Left lung (tissue), 10 donors: ENCODE results near the gene RNF112. TPM values are rescaled to one million over a fixed set of nuclear protein-coding genes. Genes with fewer than 3 reads are reported as not detected.

Experiments
- ATAC-seq: fragments of 200-7000 bp; cut with Tn5 transposase; one replicate; pipeline ENCODE4 v1.9.1; 2020; ENCODE audit warnings: moderate library complexity
- DNase-seq, 4 donors: peaks; one replicate each; pipeline ENCODE4 v3.0.0-alpha.2; 2013 to 2020
- H3K27ac ChIP-seq, 2 donors: fragments of 200-600 bp; sonication (generic) in 1 of 2; one replicate each; pipeline versions ENCODE4 v1.5.0 to v1.8.0; 2020 to 2021
- H3K27me3 ChIP-seq, 2 donors: fragments of 200-600 bp; sonication (generic) in 1 of 2; one replicate each; pipeline versions ENCODE4 v1.5.0 to v1.8.0; 2020 to 2021
- H3K36me3 ChIP-seq, 2 donors: fragments of 200-600 bp; sonication (generic) in 1 of 2; one replicate each; pipeline versions ENCODE4 v1.5.0 to v1.8.0; 2020 to 2021
- H3K4me1 ChIP-seq, 2 donors: fragments of 200-600 bp; one replicate each; pipeline ENCODE4 v1.8.0; 2021
- H3K4me3 ChIP-seq, 2 donors: fragments of 200-600 bp; sonication (generic) in 1 of 2; one replicate each; pipeline versions ENCODE4 v1.5.0 to v1.8.0; 2020 to 2021; ENCODE audit warnings: mild to moderate bottlenecking in 1 of 2
- H3K9me3 ChIP-seq, 2 donors: fragments of 200-600 bp; sonication (generic) in 1 of 2; one replicate each; pipeline versions ENCODE4 v1.5.0 to v1.8.0; 2020 to 2021
- CTCF ChIP-seq, 2 donors: fragments of 200-600 bp; sonication (generic) in 1 of 2; IDR thresholded peaks; one replicate each; pipeline versions ENCODE4 v1.5.0 to v1.8.0; 2021; ENCODE audit warnings: antibody characterized with exemption in 2 of 2
- intact Hi-C, 2 donors: fragments of 100-400 bp; cut with DNase I; formaldehyde crosslinking; loops; one replicate each; pipeline versions ENCODE4 v1.11.2 to v1.14.2; 2022
- polyA plus RNA-seq, 6 donors: library from polyadenylated mRNA; unstranded; fragments of 120-200 nt; gene quantifications; one replicate each; pipeline ENCODE4 v1.2.1, GENCODE V29; 2013; ENCODE audit not compliant: insufficient read length in 6 of 6
- total RNA-seq, 2 donors: library from RNA; stranded (reverse); fragmentation: NEBNext Ultra II Directional; extraction: Animal tissue kit (Norgen Biotek cat#: 25700); gene quantifications; one replicate each; pipeline ENCODE4 v1.2.1, GENCODE V29; 2021
- donor health status: DM: no; HTN: yes; CAD: no.
- donor health status: DM: no; HTN: no; CAD: no.

RNF112 gene
- total and polyA plus RNA-seq, 8 donors: 2.1 to 5.0 (median 3.6) TPM

DNA sequence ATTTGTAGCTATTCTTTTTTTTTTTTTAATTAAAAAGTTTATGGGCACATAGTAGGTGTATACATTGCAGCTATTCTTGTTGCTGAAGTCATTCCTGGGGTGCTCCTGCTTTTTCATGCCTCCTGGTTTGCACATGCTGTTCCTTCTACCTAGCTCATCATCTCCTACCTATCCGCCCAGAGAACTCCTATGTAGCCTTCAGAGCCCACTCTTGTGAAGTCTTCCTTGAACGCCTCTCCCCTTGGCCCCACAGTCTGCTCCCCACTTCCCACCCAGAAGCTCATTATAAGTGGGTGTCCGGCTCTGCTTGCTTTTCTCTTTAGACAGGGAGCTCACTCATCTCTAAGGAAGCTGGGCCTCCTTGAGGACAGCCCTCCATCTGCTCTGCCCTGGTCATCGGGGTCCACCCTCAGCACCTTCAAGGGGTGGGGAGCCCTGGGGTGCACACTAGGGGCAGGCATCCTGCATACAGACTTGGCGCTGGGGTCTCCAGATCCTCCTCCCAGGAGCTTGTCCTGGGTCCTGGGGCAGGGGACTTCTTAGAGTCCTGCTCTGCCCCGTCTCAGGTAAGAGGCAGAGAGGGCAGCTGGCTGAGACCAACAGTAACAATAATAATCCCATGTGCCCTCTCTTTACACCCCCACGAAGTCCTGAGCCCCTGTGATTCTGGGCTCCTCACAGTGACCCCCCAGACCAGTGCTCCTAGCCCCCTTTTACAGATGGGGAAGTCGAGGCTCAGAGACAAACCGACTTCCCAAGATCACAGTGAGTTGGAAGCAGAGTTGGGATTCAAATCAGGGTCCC lies 45.0 kb upstream of the RNF112 start:
- intact Hi-C loops: loop anchor here in 1 of 2 donors (5.0 kb wide), 1 partner anchor 81 kb away; no protein-coding TSS in a partner anchor
- Histone ChIP-seq H3K4me3 (no peak overlapping the region), H3K36me3 (no peaks in the 10 kb centered on the region), H3K27me3 (peaks cover 0 to 18% of the 10 kb centered on the region in 2 donors), H3K4me1 (peaks cover 0 to 36% of the 10 kb centered on the region in 2 donors), H3K9me3 (no peaks in the 10 kb centered on the region), H3K27ac (no peak overlapping the region)
- DNase-seq (peak in 1 of 4 donors; percentile 21), ATAC-seq (no peak)
- no peak for TF ChIP-seq CTCF (IDR thresholded peaks at IDR 0.05)

DNA sequence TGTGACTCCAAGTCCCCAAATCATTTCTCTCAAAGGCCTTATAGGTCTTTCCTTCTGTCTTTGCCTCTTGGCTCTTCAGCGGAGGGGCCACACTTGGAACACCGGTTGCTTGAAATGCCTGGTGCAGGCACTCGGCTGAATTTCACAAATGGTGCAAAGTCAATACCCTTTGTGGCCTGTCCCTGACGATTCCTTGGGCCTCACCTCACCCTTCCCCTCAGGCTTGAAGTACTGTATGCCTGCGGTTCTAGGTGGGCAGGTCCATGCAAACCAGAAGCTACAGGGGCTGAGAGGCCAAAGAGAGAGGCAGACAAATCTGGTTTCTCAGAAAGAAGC lies 44.4 kb upstream of the RNF112 start:
- H3K9me3 ChIP-seq: no peaks in the 10 kb centered on the region
- H3K27me3 ChIP-seq: peaks cover 0 to 18% of the 10 kb centered on the region in 2 donors
- intact Hi-C loops: loop anchor here in 1 of 2 donors (5.0 kb wide), 1 partner anchor 81 kb away; no protein-coding TSS in a partner anchor
- peak in 1 of 4 donors; percentile 17 for DNase-seq
- TF ChIP-seq CTCF (IDR thresholded peaks at IDR 0.05): no peak
- peaks cover 0 to 39% of the 10 kb centered on the region in 2 donors for H3K4me1 ChIP-seq
- ATAC-seq: no peak
- no peaks in the 10 kb centered on the region for H3K36me3 ChIP-seq
- no peak overlapping the region for H3K4me3 ChIP-seq
- H3K27ac ChIP-seq: no peak overlapping the region

DNA sequence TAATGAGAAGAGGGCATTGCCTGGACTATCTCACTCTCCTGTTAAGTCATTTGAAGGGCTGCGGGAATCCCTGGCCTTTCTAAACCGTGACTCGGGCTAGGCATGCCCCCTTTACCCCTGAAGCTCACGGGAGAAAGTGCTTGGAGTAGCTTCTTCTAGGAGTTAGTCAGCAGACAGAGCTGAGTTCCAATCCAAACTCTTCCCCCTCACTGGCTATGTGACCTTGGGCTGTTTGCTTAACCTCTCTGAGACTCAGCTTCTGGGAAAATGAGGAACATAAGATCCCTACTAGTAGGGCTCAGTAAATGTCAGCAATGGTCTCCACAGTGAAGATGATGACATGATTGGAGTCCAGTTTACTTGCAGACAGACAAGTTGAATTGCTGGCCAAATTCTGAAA lies 42.8 kb upstream of the RNF112 start:
- Histone ChIP-seq H3K27ac (no peak overlapping the region), H3K4me1 (peaks cover 0 to 37% of the 10 kb centered on the region in 2 donors), H3K9me3 (no peaks in the 10 kb centered on the region), H3K4me3 (no peak overlapping the region), H3K36me3 (no peaks in the 10 kb centered on the region), H3K27me3 (peaks cover 0 to 14% of the 10 kb centered on the region in 2 donors)
- intact Hi-C loops: loop anchor here in 1 of 2 donors (5.0 kb wide), 1 partner anchor 79 kb away; no protein-coding TSS in a partner anchor
- TF ChIP-seq CTCF (IDR thresholded peaks at IDR 0.05): no peak
- DNase-seq (peak in 1 of 4 donors; percentile 8), ATAC-seq (no peak)

DNA sequence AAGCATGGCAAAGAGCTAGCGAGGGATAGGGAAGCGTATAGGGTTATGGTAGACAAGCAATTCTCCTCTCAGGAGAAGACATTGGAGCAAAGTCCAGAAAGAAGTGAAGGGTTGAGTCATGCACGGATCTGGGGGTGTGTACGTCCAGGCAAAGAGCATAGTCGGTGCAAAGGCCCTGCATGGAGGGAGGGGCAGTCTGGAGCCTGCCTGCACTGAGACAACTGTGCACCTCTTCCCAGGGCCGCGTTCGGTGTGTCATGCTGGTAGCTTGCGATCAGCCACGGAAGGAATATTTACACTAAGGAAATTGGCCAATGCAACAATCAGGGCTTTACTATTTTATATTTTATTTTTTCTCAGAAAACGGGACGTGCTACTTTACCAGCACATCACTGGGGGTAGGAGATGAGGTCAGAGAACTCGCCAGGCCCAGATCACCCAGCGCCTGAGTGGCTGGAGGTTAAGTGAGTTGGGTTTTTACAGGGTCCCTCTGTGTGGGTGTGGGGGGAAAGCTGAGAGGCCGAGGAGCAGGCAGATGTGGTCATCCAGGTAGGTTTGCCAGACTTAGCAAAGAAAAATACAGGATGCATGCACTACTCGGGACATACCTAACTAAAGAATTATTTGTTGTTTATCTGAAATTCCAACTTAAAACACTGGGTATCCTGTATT lies 41.8 kb upstream of the RNF112 start:
- intact Hi-C loops: loop anchor here in 1 of 2 donors (5.0 kb wide), 1 partner anchor 78 kb away; no protein-coding TSS in a partner anchor
- ATAC-seq (no peak), DNase-seq (peak in 1 of 4 donors; percentile 30)
- TF ChIP-seq CTCF (IDR thresholded peaks at IDR 0.05): no peak
- Histone ChIP-seq H3K27me3 (peaks cover 0 to 10% of the 10 kb centered on the region in 2 donors), H3K9me3 (no peaks in the 10 kb centered on the region), H3K36me3 (no peaks in the 10 kb centered on the region), H3K4me3 (no peak overlapping the region), H3K4me1 (peaks cover 0 to 37% of the 10 kb centered on the region in 2 donors), H3K27ac (peak overlapping the region in 1 of 2 donors; percentile 13)
